C4-2B (cell line): ENCODE results near the gene ZNF835.

ENCODE experiments used
- H3K27ac ChIP-seq: fragments of 450-650 bp; 2 replicates; pipeline ENCODE4 v1.5.1; 2017
- CTCF ChIP-seq: fragments of 450-650 bp; conservative IDR thresholded peaks from 2 replicates; pipeline ENCODE4 v1.5.1; 2017; ENCODE audit warnings: mild to moderate bottlenecking
- ZFX ChIP-seq: fragments of 450-650 bp; IDR thresholded peaks from 2 replicates; pipeline ENCODE4 v1.6.1; 2017

The ZNF835 gene

GRCh38 chr19:56613639-56614038 lies 57.9 kb downstream of the ZNF835 start:
- H3K27ac ChIP-seq = no peak overlapping the region
- TF ChIP-seq CTCF (no peak), ZFX (no peak)

DNA sequence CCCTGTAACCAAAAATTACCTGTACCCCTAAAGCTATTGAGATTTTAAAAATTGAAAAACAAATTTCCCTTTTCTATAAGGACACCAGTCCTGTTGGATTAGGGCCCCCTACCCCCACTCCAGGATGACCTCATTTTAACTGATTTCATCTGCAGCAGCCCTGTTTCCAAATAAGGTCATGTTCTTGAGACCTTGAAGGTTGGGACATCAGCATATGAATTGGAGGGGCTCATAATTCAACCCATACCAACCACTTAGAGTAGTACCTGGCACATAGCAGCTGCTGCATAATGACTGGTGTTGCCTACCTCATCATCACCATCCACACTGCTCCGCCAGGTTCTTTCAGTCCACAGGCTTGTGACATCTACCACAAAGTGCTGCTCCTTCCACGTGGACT lies 58.8 kb downstream of the ZNF835 start:
- no peak overlapping the region for H3K27ac ChIP-seq
- TF ChIP-seq ZFX (no peak), CTCF (no peak)
